ENCODE measurements around the gene FOSL2.

FOSL2 gene

DNA sequence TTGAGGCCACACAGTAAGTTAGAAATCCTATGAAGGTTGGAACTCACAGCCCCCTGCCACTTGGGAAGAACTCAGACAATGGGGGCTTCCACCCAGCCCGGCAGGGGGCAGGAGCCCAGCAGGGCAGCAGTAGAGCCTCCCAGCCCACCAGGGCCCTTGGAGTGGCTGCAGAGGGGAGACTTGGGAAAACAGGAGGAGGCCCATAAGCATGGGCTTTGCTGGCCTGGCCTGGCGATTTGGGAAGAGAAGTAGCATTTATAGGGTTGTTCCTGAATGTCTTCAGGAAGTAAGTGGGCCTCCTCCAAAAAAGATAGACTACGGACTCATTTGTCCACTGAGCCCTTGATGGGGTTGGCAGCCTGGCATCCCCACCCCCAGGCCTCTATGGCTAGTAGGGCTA is 17.4 kb upstream of the FOSL2 start:
- DNase-seq (ENCODE audit: low read depth), result no peak

DNA sequence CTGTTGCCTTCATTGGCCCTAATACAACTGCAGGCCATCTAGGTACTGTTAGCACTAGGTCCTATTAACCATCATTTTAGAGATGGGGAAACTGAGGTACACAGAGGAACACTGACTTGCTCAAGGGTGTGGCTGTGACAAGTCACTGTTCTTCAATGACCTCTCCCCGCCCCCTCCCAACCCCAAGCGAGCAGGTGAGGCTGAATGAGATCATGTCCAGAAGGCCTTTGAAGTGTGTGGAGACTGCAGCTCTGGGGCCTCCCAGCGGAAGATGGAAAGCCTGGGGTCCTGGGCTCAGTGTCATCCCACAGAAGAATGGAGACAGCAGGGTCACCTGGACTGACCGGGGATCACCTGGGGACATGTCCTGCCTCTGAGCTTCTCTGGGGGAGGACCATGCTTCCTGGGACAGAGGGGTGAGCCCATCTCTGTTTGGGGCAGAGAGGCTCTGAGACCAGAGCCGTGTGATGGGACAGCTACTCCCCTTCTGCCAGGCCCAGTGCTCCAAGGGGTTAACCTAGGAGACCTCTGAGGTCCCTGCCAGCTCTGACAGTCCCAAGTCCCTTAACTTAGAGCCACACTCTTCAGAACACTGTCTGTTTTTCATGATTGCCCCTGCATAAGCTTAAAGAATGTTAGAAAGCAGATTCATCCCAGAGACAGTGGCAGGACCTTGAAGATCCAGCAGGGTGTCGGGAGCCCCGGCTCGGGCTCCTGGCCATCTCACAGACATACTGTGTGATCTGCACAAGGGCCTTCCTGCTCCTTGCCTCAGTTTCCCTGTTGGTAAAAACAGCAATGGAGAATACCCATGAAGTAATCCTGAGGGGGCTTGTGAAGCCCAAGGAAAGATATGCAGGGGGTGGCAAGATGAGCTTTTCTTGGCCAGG is 16.7 kb upstream of the FOSL2 start:
- no peak for DNase-seq (ENCODE audit: low read depth)

DNA sequence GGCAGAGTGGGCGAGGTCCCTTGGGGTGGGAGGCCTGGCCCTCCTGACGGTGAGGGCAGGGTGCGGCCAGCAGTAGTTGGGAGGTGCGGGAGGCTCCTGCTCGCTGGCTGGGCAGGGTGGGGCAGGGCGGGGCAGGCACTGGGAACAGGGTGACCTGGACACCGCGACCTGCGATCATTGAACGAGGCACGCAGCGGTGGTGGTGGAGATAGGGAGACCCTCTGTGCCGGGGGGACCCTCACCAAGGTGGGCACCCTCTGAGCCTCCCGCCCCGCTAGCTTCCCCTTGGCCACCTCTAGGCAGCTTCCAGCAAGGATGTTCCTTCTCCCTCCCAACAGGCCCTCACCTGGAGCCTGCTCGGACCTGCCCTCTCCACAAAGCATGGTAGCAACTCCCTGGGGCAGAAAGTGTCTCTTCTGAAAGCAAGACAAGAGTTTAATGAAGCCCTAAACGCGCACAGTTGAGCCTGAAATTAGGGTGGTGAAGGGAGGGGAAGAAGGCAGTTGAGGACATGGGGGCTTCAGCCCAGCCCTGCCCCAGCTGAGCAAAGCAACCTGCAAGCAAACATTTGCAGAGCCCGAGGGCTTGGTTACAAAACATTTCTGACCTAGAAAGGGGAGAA is 15.4 kb upstream of the FOSL2 start:
- no peak for DNase-seq (ENCODE audit: low read depth)

DNA sequence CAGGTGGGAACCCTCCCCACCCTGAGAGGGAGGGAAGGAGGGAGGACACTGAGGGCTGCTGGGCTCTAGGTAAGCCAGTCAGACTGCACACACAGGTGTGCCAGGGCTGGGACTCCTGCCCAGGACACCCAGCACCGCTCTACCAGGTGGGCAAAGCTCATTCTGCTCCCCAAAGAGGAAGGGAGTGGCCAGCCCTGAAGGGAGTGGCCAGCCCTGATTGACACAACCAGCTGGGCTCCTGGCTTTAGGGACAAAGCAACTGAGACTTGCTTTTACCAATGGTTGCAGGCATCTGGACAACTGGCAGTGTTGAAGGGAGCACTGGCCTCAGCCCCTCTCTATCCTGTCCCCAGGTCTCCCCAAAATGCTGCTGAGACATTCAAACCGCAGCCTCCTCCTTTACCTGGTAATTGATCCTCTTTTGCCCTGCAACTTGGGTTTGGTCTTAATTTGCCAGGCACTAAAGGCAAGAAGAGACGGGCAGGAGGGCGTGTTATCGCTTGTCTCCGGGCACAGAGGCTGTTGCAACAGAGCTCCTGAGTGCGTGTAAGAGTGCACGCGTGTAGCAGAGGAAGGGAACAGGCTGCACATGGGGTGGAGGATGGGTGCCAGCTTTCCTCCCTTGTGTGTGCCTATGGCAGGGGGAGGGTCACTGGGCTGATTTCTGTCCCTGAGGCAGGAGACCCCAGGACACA is 14.5 kb upstream of the FOSL2 start:
- DNase-seq (ENCODE audit: low read depth), result no peak

DNA sequence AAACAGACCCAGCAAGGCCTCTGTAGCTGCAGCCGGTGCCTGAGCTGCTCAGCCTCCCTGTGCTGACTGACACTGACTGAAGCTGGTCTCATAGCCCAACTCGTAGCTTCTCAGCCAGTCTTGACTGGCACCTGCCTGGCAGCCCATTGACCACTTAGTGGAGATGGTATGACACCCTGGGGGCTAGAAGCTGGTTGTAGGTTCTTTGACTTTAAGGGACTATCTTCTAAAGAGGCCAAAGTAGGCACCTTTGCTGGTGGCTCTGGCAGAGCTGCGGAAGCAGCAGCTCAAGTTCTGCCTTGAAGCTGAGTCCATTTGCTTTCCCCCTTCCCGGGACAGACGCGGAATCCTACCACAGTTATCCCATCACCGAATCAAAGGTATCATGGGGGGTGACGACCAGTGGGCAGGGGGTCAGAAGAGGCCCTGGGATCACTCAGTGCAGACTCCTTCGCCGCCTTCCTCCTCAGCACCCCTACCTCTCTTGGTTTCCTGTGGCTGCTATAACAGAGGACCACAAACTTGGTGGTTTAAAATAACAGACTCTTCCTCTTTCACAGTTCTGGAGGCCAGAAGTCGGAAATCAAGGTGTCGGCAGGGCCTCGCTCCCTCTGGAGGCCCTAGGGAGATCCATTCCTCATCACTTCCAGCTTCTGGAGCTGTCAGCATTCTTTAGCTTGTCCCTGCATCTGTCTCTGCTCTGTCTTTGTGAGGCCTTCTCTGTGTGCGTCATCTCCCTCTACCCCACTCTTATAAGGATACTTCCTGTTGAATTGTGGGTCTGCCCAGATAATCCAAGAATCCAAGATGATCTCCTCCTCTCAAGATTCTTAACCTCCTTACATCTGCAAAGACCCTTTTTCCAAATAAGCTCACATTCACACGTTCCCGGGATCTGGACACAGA is 13.7 kb upstream of the FOSL2 start:
- DNase-seq (ENCODE audit: low read depth), result no peak

DNA sequence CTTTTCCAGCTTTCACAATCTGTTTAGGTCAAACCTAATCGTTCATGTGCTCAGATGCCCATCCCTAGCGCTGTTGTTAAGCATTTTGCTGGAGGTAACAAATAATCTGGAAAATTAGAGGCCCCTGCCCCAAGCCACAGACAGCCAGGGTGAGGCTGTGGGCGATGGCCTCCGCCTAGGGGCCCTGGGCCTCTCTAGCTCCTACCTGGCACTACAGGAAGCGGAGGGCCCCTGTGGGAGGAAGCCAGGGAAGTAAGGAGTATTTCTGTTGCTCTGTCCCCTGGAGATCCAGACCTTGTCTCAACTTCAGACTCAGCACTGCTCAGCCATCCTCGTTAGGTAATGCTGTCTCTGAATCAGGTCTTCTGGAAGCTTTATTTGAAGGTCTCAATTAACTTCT is 12.4 kb upstream of the FOSL2 start:
- DNase-seq (ENCODE audit: low read depth), result no peak

DNA sequence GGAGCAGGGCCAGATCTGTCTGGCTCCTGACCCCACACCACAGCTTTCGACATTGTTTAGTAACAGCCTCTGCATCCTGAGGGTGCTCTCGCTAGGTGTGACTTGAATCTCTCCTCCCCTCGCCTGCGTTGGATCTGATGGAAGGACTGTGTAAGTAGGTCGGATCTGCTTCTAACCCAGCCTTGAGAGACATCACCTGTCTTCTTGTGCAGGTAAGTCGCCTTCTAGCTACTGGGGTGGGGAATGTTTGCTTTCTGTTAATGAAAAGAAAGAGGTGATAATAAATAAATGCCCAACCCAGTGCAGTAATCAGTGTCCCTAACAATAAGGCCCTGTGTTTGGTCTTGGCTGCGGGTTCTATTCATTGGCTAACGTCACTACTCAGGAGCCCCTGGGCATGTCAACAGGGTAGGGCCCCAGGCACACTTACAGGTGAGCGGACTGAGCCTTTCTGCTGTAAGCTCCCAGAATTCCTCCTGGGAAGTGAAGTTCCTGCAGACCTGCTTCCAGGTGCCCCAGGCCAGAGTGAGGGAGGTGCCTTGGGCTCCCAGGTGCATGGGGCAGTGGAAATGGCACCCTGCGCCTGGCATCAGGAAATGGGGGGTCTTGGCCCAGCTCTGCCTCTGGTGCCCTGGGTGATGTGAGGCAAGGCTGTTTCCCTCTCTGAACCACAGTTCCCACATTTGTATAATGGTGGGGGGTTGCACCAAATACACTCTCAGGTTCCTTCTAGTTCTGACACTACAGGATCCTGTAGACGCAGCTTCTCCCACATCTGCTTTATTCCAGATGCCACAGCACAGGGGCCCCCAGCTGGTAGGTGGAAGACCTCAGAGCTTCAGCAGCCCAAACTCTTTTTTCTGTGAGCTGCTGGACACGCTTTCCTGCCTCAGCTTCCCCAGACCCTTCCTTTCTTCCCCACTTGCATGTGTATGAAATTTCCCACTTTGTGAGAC is 11.2 kb upstream of the FOSL2 start:
- DNase-seq (ENCODE audit: low read depth), result no peak

DNA sequence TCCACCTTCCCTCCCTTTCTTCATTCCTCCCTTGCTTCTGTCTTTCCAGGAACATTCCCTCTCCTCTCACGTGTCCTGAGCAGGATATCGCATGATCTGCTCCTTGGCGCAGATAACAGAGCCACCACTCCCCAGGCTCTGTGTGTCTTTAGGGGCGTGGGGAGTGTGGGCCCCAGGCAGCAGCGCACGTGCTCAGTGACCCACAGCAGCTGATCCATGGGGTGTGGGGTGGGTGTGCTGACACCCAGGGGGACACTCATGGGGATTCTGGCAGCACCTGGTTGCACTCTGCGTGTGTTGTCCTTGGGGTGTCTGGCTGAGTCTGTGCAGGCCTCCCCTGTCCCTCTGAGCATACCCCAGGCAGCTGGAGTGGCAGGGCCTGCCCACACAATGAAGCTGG is 9.9 kb upstream of the FOSL2 start:
- DNase-seq (ENCODE audit: low read depth), result no peak

DNA sequence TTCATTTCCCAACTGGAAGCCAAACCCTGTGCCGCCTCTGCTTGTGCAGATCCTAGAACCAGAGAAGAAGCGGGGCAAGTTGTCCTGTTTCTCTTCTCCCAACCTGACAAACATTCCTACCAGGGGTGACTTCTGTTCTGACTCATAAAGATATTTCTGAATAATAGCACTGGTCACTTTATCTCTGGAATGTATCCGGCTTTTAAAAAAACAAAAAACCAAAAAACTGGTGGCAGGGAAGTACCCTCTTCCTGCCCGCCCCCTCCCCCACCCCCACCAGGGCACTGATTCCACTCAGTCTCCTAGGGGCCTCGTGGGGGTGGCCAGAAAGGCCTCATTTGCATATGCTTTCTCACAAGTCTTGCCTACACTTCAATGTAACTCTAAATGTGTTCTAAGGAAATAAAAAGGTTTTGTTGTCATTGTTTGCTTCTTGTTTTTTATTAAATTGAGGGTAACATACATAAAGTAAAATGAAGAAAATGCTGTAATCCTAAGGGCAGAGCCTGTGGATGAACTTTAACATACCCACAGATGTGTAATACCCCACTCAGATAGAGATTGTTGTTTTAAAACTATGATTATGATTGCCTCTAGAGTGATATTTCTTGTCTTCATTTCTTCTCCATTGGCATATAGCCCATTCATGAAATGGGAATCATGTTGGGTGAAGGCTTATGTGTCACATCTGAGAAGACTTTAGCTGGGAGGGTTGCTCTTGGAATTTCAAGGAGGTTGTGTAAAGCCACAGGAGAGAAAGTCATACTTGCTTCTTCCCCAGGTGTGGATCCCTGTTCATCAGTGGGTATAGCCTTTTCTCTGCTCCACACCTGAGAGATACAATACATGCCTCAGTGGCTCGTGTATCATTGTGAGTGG is 5.3 kb upstream of the FOSL2 start:
- no peak for DNase-seq (ENCODE audit: low read depth)

DNA sequence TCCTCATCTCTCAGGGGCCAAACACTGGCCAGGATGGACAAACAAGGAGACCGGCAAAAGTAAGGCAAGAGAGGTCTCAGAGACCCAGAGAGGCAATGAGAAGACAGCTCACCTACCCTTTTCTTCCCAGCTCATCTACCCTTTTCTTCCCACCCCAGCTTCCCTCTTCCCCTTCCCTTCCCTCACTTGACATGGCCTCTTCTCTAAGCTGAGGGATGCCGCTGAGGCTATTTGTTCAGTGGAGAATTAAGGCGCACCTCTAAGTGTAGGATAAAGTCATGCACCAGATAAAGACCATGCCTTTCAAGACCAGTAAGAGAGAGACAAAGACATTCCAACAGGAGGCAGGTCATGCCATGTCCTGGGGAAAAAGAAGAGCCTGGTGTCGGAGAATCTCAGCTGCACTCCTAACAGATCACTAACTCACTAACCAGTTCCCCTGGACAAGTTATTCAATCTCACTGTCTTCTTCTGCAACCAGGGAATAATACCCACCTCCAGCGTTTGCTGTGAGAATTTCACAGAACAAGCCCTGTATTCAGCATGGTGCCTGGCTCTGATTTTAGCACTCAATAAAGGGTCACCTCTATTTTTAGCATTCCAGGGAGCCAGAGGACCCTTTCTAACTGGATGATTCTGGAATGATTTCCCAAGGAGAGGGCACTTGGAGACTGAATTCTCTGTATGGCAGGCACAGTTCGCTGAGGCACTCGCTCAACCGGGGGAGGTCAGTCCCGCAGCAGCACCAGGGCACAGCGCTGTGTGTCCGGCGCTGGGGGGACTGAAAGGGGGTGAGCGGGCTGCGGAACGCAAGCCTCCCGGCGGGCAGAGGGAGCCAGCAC is 3.0 kb upstream of the FOSL2 start:
- DNase-seq (ENCODE audit: low read depth), result no peak

DNA sequence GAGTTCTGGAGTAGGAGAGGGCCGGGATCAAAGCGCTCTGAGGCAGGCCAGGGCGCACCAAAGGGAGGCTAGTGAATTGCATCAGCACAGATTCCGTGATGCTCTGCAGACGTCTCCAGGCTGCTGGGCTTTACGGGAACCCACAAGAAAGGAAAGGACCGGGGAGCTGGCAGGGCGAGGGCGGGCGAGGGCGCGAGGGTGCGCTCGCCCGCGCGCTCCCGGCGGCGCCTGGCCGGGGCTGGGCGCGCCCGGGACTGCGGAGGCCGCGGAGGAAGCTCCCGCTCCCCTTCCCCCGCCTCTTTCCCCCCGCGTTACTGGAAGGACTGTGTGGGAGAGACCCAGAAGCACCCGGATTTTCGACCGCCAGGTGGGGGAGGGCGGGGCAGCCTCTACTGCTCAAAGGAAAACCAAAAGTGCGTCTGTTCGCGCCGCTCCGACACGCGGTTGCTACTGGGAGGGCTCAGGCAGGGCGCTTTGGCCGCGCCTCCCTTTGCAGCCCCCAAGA is 2.4 kb upstream of the FOSL2 start:
- peak; percentile 89 for DNase-seq (ENCODE audit: low read depth)

DNA sequence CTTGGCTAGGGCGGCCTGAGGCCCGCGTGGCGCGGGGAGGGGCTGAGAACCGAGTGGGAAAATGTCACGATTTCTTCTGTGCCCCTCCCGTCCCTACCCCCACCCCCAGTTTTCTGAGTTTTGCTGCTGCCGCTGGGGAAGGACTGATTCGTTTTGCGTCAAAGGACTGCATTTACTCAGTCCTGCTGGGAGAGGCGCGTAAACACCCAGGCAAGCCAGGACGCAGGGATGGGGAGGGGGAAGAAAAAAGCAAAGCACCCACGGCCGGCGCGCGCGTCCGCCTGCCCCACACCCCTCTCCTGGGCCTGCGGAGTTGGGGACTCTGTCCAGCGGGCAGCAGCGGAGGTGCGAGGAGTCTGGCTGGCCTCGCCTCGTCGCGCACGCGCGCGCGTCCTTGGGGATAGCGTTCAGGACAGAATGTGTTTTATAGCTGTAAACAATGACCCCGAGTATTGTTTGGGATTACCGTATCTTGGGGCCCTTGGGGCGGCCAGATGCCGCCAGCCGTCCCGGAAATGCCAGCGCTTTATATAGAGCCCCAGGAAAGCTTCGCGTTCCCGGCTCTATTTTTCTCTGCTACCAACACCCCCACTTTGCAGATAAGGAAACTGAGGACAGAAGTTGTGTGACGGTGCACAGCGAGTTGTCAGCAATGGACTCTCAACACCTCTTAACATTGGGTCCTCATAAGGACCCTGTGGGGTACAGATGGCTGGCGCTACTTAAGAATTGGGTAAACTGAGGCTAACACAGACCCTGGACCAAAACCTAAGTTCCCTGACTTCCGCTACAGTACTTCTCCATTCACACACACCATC is 1.7 kb upstream of the FOSL2 start:
- no peak for DNase-seq (ENCODE audit: low read depth)

DNA sequence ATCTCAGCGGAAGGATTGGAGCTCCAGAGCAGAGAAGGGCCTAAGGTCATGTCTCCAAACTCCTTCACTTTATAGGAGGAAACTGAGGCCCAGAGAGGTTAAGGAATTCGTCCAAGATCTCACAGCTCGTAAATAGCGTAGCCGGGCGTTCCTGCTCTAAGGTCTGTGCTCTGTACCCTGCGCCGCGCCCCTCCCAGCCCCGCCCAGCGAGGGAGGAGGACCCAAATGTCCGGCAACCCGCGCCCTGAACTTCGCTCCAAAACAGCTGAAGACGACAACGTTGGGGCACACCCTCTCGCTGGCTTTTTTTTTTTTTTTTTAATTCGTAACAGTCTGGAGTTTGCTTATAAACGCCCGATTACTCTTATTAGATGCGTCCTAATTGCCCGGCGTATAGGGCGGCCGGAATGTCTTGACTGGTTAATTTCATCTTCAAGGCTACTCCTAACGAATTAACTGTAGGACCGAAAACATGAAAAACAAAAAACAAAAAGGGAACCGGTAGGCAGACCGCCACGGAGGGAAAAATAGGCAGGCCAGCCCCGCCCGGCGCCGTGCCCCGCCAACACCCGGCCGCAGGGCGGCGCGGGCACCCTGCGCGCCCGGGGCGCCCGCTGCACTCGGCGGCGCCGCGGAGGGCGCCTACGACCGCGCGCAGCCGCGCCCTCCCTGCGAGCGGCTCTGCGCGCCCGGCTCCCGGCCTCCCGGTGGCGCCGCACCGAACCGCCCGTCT is 928 bp upstream of the FOSL2 start:
- DNase-seq (ENCODE audit: low read depth), result no peak

DNA sequence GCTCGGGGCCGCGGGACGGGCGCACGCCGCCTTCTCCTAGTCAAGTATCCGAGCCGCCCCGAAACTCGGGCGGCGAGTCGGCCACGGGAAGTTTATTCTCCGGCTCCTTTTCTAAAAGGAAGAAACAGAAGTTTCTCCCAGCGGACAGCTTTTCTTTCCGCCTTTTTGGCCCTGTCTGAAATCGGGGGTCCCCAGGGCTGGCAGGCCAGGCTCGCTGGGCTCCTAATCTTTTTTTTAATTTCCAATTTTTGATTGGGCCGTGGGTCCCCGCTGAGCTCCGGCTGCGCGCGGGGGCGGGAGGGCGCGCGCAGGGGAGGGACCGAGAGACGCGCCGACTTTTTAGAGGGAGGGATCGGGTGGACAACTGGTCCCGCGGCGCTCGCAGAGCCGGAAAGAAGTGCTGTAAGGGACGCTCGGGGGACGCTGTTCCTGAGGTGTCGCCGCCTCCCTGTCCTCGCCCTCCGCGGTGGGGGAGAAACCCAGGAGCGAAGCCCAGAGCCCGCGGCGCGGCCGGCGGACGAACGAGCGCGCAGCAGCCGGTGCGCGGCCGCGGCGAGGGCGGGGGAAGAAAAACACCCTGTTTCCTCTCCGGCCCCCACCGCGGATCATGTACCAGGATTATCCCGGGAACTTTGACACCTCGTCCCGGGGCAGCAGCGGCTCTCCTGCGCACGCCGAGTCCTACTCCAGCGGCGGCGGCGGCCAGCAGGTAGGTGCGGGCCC is 617 bp downstream of the FOSL2 start:
- DNase-seq (ENCODE audit: low read depth), result peak; percentile 54

DNA sequence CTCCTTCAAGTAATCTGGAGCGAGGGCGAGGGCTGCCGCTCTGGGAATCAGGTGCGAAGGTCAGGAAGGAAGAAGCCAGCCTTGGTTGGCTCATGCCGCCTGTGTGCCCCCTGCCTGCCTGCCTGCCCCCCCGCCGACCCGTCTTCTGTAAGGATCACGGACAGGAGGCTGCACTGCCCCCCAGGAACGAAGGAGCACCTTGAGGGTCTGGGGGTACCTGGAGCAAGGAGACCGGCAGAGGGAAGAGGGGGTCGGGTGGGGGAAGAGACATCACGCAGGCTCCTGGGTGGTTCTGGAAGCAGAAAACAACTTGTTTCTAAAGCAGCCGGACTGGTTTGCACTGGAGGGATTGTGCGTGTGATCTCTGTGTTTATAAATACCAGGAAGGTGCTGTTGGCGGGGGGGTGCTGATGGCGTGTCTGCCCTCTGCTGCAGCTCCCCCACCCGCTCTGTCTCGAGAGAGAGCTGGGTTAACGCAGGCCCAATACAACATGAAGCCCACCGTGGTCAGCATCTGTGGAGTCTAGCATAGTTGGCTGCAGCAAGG is 1.7 kb downstream of the FOSL2 start:
- no peak for DNase-seq (ENCODE audit: low read depth)

DNA sequence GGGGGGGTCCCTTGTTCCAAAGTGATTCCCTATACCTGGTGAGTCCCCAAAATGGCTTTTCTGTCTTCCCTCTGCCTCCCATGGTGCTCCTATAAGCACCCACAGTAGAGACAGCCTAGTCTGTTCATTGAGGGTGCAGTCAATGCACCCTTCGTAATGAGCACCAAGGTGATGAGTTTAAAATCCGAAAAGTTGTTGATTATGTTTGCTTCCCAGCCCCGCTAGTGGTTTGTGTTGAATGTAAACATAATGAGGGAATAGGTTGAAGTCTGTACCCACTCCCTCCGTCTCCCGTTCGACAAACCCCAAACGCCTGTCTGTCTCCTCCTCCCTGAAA is 2.3 kb downstream of the FOSL2 start:
- DNase-seq (ENCODE audit: low read depth), result no peak
